IPS DF 4.7 (cell line): ENCODE results near the gene TLE5.
"Not testable (repeated sequence)": the region's sequence is repeated elsewhere in the genome, so short reads cannot be mapped to it uniquely, and the experiment has no call there.

Experiments
- DNase-seq: peaks from one replicate; pipeline ENCODE4 v3.0.0-alpha.2; 2013; ENCODE audit warnings: low spot score; ENCODE audit errors: extremely low read depth

Gene TLE5

DNA sequence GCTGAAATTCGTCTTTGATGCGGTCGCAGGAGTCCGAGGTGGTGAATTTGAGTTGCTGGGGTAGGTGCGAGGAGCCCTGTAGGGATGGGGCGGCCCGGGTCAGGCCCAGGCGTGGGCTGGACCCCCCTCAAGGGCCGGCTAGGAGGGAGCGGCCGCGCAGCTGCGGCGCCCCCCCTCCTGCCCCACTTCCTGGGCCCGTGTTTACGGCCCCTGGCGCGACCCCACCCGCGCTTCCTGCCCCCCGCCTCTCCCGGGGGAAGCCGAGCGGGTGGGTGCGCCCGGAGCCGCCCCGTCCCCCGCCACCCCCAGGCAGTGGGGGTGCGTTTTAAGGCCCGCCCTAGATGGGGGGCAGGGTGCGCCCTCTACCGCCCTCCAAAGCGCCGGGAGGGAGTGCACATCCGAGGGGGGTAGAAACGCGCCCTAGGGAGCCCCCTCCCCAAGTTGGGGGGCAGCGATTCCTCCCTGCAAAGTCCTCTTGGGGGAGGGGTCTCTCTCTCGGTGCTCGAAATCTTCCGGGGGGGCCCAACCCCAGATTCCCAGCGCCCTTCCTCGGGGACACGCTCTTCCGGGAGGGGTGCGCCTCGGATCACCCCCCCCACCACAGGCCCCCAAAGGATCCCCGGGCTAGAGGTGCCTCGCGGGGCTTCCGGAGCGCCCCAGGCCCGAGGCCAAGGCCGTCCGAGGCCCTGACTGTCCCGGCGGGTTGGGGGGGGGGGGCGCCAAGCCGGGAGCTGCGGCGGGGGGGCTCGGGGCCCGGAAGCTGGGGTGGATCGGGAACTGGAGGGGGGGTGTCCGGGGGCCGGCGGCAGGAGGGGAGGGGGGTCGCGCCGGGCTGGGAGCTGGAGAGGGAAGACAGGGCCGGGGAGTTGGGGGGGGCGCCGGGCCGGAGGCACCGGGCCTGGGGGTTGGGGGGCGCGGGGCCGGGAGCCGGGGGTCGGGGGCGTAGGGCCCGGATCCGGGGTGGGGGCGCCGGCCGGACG is 823 bp downstream of the TLE5 start:
- DNase-seq = no peak

DNA sequence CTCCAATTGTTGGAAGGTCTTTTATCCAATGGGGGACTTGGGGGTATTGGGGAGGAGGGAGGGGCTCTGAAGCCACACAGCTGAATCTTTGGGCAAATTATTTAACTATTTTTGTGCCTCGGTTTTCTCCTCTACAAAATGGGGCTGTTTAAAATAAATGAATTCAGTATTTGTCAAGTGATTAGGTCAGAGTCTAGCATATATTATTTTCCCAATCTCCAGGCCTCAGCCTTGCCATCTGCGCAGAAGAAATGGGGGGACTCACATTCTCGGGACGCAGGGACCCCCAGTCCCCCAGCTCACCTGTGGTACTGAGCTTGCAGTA is 1.5 kb downstream of the TLE5 start:
- DNase-seq = no peak

DNA sequence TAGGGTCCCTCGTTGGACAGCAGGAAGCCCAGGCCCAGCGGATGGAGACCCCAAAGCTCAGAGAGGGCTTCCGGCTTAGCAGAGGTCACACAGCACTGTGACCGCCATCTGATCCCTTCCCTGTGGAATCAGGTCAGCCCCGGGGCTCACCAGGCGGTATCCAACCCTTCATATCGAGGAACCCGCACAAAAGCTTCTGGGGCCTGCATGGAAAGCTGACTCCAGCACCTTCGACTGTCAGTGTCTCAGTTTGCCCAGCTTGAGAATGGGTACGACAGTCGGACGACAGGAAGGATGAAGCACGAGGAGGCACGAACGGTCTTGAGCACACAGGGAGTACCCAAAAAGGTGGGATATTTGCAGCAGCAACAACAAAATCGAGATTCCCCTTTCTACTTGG is 2.6 kb downstream of the TLE5 start:
- no peak for DNase-seq

DNA sequence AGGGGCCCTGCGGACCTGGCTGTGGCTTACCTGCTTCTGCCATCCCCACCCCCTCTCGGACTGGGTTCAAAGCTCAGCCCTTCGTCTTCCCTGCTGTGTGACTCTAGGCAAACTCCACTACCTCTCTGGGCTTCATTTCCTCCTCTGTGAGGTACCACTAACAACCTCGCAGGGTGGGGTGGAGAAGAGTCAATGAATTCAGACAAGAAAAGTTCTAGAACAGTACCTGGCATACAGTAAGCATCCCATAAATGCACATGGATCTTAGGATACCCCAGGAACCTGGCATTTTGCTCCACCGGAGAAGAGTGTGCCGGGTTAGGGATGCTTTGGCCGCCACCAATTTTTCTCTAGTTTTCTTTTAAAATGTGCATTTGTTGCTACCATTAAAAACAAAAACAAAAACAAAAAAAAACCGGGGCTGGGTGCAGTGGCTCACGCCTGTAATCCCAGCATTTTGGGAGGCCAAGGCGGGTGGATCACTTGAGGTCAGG is 3.4 kb downstream of the TLE5 start:
- DNase-seq = no peak

DNA sequence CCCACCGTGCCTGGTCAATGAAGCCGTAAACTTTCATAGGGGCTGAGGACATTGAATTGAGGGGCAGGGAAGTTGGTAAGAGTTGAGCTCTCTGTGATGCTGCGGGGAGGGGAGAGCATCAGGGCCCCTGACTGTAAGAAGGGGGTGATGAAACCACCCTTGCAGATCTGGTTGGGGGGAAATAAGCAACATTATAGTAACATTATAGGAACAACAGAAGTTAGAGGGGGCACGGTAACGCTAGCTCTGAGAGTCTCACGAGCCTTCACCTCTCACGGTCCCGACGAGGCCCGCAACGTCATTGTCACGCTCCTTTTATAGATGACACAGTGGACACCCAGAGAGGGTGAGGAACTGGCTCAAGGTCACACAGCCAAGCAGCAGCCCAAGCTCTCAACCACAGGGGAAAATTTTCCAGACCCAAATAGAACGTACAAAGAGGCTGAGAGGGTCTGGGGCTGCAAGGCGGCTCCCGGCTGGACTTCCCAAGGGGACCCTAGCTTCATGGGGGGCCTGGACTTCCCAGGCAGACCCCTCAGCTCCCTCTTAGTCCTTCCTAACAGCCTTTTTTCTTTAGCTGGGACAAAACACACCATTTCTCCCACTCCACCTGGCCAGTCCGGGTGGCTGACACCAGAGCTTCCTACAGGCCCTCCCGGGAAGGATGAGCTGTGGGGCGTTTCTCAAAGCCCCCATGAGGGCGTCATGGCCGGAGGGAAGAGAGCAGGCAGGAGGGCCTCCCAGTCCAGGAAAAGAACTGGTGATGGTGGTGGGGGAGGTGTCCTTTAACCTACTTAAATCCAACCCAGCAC is 4.1 kb downstream of the TLE5 start:
- no peak for DNase-seq

DNA sequence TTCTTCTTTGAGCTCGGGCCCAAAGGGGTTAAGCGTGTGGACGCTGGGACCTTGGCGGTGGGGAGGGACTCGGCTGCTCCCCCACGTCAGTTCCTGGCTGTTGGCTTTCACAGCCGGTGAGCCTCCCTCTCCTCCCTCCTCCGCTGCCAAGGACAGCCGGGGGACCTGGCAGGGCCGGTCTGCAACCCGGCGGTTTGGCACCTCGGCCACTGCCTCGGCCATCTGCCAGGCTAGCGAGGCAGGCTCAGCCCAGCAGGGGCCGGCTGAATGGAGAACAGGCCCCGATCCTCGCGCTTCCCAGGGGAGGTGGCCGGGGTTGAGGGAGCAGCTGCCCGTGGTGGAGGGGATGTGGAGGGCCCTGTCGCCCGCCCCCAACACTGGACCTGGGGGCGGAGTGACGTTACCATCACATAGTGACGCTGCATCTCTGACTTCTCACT is 5.0 kb downstream of the TLE5 start:
- no peak for DNase-seq

DNA sequence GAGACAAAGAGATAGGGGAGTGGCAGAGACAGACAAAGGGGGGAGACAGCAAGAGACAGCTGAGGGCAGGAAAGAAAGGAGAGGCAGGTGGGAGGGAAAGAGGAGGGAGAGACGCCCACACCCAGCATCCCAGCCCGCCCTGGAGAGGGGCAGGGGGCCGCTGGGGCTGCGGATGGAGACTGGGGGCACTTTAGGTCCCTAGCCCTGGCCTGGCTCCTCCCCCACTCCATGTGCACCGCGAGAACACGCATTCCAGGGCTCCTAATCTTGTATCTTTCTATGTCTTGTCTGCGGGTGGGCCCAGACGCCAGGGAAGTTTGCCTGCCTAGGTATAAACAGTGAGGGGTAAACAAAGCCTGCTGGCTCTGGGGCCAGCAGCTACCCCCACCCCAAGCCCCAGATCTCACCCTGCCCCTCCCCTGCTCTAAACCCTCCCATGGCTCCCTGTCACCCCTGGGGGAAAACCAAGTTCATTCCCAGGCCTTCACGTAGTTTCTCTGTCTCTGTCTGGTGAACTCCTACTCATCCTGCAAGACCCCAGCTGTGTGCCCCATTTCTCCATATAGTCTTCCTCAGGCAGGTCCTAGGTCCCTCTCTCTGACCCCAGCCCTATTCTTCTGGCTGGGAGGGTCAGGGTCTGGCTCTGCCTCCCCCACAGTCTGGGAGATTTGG is 5.7 kb downstream of the TLE5 start:
- DNase-seq = no peak

DNA sequence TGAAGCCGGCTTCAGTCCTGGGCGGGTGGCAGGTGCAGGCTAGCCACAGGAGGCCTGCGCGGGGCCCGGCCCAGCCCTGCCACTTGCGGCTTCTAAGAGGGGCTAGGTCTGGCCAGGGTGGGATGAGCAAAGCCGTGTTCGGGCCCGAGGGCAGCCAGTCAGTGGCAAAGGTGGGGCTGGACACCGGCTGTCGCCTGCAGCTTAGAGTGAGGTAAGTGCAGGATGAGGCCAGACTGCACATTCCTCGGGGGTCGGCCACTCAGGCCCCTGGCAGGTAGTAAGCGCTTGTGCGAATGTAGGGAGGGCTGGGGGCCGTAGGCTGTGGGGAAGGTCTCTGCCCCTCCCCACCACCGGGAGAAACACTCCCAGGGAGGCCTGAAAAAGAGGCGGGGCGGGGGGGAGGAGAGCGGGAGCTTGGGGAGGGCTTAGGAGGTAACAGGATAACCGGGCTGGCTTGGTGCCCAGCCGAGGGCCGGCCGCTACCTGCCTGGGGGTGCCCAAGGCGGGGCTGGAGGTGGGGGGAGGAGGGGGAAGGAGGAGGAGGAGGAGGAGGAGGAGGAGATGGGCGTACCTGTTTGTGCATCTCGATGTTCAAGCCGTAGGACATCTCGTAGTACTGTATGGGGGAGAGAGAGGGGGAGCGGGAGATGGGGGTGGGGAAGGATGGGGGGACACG is 6.4 kb downstream of the TLE5 start:
- no peak for DNase-seq

DNA sequence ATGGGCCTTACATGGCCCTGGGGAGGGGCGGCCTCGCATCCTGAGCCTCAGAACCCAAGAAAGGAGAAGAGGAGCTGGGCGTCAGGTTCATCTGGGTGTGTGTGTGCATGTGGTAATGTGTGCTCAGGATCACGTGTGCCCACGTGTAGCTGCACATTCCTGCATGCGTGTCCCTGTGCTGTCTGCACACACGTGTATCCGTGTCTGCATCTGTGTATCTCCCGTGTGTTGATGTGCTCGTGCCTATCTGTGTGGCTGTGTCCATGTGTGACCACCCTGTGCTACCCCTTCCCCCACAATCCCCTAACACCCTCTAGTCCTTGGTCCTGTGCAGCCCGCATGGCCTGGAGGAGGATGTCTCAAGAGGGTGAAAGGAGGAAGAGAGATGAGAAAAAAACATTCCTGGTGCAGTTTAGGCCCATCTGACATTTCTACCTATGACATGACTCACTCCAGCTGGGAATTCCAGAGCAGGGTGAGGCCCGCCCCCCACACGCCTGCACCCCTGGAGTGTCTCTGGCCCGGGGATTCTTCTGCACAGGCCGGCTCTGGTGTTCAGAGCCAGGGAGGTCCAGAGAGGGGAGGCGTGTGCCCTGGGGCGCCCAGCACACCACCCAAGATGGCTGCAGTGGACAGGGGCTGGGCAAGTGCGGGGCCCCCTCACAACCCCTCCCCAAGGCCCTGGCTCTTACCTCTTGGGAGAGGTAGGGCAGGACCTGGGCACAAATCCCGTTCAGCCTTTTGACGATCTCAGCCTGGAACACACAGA is 7.1 kb downstream of the TLE5 start:
- no peak for DNase-seq

DNA sequence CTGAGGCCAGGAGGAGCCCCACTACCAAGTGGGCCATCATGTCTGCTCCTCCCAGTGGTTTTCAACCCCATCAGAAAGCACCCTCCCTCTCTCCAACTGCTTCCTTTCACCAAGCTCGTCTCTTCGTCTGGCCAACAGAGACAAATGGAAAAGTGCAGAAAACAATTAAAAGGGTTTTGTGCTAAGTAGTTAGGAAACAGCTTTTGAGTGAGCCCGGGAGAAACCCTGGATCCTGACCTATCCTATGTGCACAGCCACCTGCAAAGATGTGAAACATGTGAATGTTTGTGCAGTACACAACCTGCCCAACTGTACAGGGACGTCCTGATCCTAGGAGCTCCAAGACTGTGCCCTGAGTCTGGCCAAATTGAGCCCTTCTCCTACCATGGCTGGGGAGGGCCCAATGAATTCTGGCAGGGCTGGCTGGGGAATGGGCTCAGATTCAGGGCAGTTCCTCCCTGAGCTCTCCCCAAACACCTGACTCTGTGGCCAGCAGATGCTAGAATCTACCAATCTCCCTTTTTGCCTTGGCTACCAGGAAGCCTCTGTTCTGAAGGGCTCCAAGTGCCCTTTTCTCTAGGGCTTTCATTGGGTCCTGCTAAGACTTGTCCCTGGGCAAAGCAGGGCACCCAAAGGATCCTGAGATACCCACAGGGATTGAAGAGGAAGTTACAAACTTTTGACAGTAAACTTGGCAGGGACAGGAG is 7.9 kb downstream of the TLE5 start:
- no peak for DNase-seq

DNA sequence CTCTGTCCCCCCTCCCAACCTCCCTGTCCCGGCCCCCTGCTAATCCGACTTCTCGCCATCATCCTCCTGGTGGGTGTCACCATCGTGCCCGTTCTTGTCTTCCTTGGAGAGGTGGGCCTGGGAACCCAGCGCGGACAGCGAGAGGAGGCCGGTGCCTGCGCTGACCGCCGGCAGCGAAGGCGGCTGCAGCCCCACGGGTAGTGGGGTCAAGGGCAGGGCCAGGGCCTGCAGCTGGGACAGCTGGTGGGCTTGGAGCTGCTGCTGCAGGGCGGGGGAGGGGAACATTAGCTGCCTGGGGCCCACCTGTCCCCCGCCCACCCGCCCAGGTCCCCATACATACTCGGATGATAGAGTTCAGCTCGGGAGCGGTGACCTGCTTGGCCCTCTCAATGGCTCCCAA is 8.5 kb downstream of the TLE5 start:
- no peak for DNase-seq

DNA sequence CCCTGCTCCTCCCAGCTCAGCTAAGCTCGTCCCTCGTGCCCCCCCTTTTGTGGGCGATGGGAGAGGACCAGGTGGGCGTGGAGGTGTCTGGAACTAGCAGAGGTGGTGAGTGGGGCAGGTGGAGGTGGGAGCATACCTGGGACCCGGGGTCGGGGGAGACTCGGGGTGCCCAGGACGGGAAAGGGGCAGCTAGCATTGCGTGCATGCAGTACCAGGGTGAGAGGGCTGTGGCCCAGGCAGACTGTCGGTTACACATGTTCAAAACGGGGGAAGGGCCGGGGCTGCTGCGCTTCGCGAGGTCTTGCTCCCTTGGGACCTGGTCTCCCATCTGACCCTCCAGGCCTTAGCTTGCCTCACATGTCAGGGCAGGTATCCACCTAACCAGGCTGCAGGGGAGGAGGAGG is 9.1 kb downstream of the TLE5 start:
- DNase-seq = no peak

DNA sequence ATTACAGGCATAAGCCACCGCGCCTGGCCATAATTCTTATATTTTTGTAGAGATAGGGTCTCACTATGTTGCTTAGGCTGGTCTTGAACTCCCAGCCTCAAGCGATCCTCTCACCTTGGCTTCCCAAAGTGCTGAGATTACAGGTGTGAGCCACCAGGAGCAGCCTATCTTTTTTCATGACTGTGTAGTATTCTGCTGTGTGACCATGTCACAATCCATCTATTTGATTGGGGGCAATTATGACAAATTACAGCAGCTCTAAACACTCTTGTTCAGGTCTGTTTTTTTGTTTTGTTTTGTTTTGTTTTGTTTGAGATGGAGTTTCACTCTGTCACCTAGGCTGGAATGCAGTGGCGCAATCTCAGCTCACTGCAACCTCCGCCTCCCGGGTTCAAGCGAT is 12.3 kb downstream of the TLE5 start:
- not testable (repeated sequence) for DNase-seq

DNA sequence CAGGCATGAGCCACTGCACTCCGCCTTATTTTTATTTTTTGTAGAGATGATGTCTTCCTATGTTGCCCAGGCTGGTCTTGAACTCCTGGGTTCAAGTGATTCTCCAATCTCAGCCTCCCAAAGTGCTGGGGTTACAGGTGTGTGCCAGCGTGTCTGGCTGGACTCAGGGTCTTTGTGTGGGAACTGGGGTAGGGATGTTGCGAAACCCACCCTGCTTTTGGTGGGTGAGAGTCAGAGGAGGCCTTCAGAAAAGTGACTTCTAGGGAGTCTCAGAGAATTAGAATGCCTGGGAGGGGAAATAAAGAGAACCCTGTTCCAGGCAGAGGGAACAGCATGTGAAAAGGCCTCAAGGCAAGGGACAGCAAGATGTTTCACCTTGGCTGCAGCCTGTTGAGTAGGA is 13.2 kb downstream of the TLE5 start:
- DNase-seq = no peak

DNA sequence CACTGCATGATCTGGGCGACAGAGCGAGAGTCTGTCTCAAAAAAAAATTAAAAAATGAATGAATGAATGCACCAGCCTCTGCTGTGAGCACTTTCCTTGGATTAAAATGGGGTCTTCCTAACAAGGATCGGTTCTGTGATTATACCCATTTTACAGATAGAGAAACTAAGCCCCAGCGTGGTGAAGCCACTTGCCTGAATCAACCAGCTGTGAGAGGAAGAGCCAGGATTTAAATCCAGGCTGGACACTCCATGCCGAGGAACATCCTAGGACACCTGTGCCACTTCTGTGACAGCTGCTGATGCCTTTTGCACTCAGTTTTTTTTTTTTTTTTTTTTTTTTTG is 14.1 kb downstream of the TLE5 start:
- DNase-seq = no peak

DNA sequence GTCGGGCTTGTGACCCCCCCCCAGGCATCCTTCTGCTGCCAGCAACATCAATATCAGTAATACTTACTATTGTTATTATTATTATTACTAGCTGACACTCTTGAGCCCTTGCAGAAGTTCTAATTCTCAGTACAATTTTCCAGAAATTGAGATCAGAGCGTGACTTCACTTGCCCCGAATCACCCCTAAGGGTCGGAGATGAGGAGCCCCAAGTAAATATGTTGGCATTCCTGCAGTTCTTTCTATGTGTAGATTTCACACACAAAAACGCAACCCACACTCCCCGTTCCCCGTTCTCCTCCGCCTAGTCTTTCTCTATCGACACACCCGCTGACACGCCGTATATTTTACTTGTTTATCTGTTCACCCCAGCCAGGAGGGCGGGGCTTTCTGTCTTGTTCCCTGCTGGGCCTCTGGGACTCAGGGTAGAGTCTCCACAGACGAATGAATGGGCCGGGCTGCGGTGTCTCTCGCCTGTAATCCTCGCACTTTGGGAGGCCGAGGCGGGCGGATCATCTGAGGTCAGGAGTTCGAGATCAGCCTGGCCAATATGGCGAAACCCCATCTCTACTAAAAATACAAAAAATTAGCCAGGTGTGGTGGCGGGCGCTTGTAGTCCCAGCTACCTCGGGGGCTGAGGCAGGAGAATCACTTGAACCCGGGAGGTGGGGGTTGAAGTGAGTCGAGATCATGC is 14.7 kb downstream of the TLE5 start:
- no peak for DNase-seq

DNA sequence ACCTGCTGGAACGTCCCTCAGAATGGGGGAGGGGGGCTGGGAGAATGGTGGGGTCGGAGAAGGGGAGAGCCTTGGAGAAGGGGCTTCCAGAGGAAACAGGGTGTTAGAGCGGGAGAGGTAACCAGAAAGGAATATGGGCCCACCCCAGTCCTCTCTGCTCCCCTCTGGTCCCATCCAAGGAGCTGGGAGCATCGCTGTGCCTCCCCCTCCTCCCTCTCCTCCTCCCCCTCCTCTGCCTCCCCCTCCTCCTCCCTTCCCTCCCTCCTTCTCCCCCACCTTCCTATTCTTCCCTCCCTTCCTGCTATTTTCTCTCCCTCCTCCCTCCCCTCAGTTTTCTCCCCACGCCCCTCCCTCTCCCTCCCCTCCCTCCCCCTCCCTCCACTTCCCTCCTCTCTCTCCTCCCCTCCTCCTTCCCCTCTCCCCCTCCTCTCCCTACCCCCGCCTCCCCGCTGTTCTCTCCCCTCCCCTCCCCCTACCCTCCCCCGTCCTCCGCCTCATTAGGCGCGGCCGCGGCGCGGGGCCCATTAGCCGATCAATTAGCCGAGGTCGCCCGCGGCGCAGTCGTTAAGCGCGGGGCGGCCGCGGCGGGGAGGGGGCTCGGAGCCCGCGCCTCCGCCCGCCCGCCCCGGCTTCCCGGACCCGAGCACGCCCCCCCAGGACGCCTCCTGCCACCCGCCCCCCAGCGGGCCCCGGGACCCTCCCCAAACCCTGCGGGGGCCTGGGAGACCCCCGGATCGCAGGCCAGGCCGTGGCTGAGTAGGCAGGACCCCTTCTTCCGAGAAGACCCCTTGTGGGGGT is 15.4 kb downstream of the TLE5 start:
- no peak for DNase-seq

DNA sequence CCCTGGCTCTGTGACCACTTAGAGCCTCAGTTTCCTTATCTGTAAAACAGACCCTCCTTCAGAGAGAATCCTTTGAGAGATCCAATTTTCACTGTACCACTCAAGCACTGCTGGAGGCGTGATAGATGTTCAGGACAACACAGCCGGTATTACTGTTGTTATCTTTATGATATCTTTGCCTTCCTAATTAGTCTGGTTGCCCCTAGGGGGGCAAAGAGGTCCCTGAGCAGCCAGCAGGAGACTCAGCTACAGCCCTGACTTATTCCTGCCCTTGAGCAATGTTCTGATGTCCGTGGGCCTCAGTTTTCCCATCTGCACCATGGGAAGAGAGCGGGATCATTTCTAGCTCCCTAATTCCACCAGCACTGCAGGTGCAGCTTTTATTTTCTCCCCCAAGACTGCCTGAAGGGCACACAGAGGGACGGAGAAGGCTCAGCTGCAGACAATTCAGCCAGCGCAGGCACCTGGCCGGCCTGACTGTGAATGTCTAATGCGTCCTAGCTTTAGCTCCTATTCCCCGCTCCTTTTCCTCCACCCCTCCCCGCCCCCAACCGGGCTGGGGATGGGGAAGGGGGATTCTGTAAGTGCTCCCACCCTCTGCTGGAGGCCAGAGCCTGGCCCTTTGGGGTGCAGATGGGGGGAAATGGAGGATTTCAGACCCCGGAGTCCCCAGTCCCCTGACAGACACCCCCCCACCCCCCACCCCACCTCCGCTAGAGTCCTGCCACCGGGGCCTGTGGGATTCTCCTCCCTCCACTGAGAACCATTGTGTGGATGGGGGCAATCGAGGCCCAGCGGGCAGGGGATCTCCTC is 16.2 kb downstream of the TLE5 start:
- no peak for DNase-seq
